ENCODE results near the gene ASCL2. TPM values are rescaled to one million over a fixed set of nuclear protein-coding genes. Genes with fewer than 3 reads are reported as not detected.

The ASCL2 gene
- total RNA-seq, 1 donor from 2014 or later = not detected

DNA sequence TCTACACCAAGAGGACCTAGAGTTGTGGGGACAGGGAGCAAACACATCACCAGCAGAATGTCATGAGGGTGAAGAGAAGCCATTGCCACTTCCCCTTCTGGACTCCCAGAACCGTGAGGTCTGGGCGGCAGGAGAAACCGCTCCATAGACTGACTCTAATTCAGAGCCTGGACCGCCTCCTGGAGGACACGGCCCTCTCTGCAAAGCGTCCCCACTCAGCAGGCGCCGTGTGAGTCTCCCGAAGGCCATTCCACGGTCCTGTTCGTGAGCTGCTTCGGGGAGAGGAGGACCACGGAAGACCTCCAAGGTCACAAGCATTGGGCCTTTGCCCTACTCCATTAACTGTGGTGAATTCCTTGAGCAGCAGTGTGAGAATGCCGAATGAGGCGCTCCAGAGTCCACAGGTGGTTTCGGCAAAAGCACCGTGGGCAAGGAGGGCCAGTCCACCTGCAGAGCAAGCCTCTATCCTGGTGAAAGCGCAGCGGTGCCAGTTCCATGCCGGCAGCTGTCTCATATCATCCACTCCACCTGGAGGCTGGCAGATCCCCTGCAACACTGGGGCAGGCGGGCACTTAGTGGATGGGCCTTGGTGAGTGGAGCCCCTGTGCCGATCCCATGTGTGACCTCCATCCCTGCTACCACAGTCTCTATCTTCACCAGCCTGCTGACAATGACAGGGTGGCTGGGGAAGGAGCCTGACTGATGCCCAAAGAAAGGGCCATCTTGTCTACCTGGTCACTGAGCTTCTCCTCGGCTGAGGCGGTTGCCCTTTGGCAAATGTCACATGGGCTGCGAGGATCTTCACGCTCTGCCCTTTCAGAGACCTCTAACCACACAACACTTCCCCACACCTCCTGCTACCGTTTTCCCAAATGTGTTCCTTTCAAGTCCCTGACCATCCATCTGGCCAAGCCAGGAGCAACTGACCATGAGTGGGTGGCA is 23.9 kb upstream of the ASCL2 start:
- no peaks in the 10 kb centered on the region for H3F3A ChIP-seq (ENCODE audit: low read depth)
- no peaks in the 10 kb centered on the region for H3K9me3 ChIP-seq (ENCODE audit: low read depth)
- TF ChIP-seq CTCF (IDR thresholded peaks at IDR 0.05) (peak; percentile 5), EZH2 (IDR thresholded peaks at IDR 0.05) (no peak)
- H4K20me1 ChIP-seq (ENCODE audit: low read depth) = no peaks in the 10 kb centered on the region
- H3K27ac Mint-ChIP-seq = no peak overlapping the region
- H3K27ac ChIP-seq = no peak overlapping the region
- no peaks in the 10 kb centered on the region for H3K4me1 Mint-ChIP-seq
- H3K27me3 Mint-ChIP-seq (ENCODE audit: insufficient read depth, low read depth) = peaks cover 17% of the 10 kb centered on the region
- DNase-seq (ENCODE audit: low spot score) = peak; percentile 6
- no peaks in the 10 kb centered on the region for H3K36me3 Mint-ChIP-seq
- H3K4me3 ChIP-seq = no peak overlapping the region
- H2AFZ ChIP-seq (replicated peaks) = no peak overlapping the region
- H3K27me3 ChIP-seq = peaks cover 59% of the 10 kb centered on the region
- H3K9me3 Mint-ChIP-seq = no peaks in the 10 kb centered on the region
- H3K4me1 ChIP-seq = no peaks in the 10 kb centered on the region
- H3K4me2 ChIP-seq = no peak overlapping the region
- no peak overlapping the region for H3K4me3 Mint-ChIP-seq
- H3K9ac ChIP-seq = no peak overlapping the region
- H3K36me3 ChIP-seq = no peaks in the 10 kb centered on the region
- H3K79me2 ChIP-seq (ENCODE audit: low read depth) = no peaks in the 10 kb centered on the region

- H2AFZ ChIP-seq (replicated peaks) = no peak overlapping the region
- Mint-ChIP-seq H3K4me3 (no peak overlapping the region), H3K27me3 (ENCODE audit: insufficient read depth, low read depth) (peaks cover 17% of the 10 kb centered on the region), H3K9me3 (no peaks in the 10 kb centered on the region), H3K36me3 (no peaks in the 10 kb centered on the region), H3K4me1 (peaks cover 3% of the 10 kb centered on the region), H3K27ac (no peak overlapping the region)
- H3K4me2 ChIP-seq = no peak overlapping the region
- H3F3A ChIP-seq (ENCODE audit: low read depth) = no peaks in the 10 kb centered on the region
- no peak for TF ChIP-seq EZH2 (IDR thresholded peaks at IDR 0.05)
- no peak for TF ChIP-seq CTCF (IDR thresholded peaks at IDR 0.05)
- no peak for TF ChIP-seq EZH2phosphoT487 (IDR thresholded peaks at IDR 0.05)
- H3K27ac ChIP-seq = no peak overlapping the region
- H3K27me3 ChIP-seq = peaks cover 63% of the 10 kb centered on the region
- H3K79me2 ChIP-seq (ENCODE audit: low read depth) = no peaks in the 10 kb centered on the region
- H3K9ac ChIP-seq = no peak overlapping the region
- H3K9me3 ChIP-seq (ENCODE audit: low read depth) = no peaks in the 10 kb centered on the region
- H3K4me3 ChIP-seq = no peak overlapping the region
- H3K4me1 ChIP-seq = no peaks in the 10 kb centered on the region
- no peaks in the 10 kb centered on the region for H4K20me1 ChIP-seq (ENCODE audit: low read depth)
- DNase-seq (ENCODE audit: low spot score) = peak; percentile 1
- H3K36me3 ChIP-seq = no peaks in the 10 kb centered on the region
These were observed 23.2 kb upstream of the ASCL2 start for GRCh38 chr11:2293531-2293971.

DNA sequence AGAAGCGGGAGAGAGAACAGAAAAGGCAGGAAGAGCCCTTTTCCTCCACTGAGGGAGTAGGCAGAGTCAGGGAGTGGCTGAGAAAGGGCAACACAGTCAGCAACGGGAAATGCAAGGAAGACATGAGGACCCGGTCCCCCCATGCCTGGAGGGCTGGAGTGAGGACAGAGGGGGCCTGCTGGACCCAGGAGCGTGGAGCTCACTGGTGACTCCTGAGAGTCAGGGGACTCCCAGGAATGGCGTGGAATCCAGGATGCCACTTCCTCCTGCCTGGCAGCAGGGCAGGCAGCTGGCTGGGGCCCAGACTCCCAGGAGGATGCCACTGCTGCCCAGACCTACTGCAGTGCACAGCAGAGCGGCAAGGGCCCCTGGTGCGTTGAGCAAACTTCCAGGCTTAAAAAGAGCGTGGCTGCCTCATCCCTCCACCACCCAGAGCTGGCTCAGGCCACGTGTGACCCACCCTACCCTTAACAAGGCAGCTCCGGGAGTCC is 20.0 kb upstream of the ASCL2 start:
- Histone ChIP-seq H3K27ac (no peak overlapping the region), H3F3A (ENCODE audit: low read depth) (no peaks in the 10 kb centered on the region), H3K4me3 (no peak overlapping the region), H3K79me2 (ENCODE audit: low read depth) (no peaks in the 10 kb centered on the region), H2AFZ (replicated peaks) (no peak overlapping the region), H3K4me2 (no peak overlapping the region), H4K20me1 (ENCODE audit: low read depth) (no peaks in the 10 kb centered on the region), H3K4me1 (no peaks in the 10 kb centered on the region), H3K9me3 (ENCODE audit: low read depth) (no peaks in the 10 kb centered on the region), H3K9ac (no peak overlapping the region), H3K27me3 (peaks cover 81% of the 10 kb centered on the region), H3K36me3 (no peaks in the 10 kb centered on the region)
- no peaks in the 10 kb centered on the region for H3K36me3 Mint-ChIP-seq
- no peak overlapping the region for H3K4me3 Mint-ChIP-seq
- no peak for TF ChIP-seq EZH2 (IDR thresholded peaks at IDR 0.05)
- TF ChIP-seq EZH2phosphoT487 (IDR thresholded peaks at IDR 0.05) = no peak
- no peak for TF ChIP-seq CTCF (IDR thresholded peaks at IDR 0.05)
- no peaks in the 10 kb centered on the region for H3K9me3 Mint-ChIP-seq
- H3K27me3 Mint-ChIP-seq (ENCODE audit: insufficient read depth, low read depth) = peaks cover 12% of the 10 kb centered on the region
- H3K4me1 Mint-ChIP-seq = peaks cover 11% of the 10 kb centered on the region
- no peak overlapping the region for H3K27ac Mint-ChIP-seq
- no peak for DNase-seq (ENCODE audit: low spot score)
